Endodermal cell (in vitro differentiated cells): Measurements from ENCODE around the gene OR52E4. TPM values are rescaled to one million over a fixed set of nuclear protein-coding genes. Genes with fewer than 3 reads are reported as not detected.

Experiments
- DNase-seq: peaks from one replicate; pipeline ENCODE4 v3.0.0-alpha.2; 2017
- H3K27ac ChIP-seq: 2 replicates; pipeline ENCODE4 v1.5.1; 2013; ENCODE audit warnings: mild to moderate bottlenecking, low read depth, low read length, moderate library complexity
- H3K27me3 ChIP-seq: 2 replicates; pipeline ENCODE4 v1.6.1; 2013; ENCODE audit warnings: mild to moderate bottlenecking, low read length, moderate library complexity; ENCODE audit not compliant: insufficient read depth, control insufficient read depth, poor library complexity, severe bottlenecking
- H3K36me3 ChIP-seq: 2 replicates; pipeline ENCODE4 v1.7.0; 2013; ENCODE audit warnings: mild to moderate bottlenecking, low read length, moderate library complexity; ENCODE audit not compliant: control insufficient read depth, insufficient read depth
- H3K4me1 ChIP-seq: one replicate; pipeline ENCODE4 v1.7.0; 2013; ENCODE audit warnings: low read length; ENCODE audit not compliant: control insufficient read depth, insufficient read depth
- H3K4me3 ChIP-seq: 2 replicates; pipeline ENCODE4 v1.5.1; 2013; ENCODE audit warnings: mild to moderate bottlenecking, low read length, moderate library complexity
- H3K9ac ChIP-seq: 2 replicates; pipeline ENCODE4 v1.6.1; 2013; ENCODE audit warnings: mild to moderate bottlenecking, low read length, moderate library complexity; ENCODE audit not compliant: poor library complexity, severe bottlenecking; ENCODE audit errors: extremely low read depth
- H3K9me3 ChIP-seq: 2 replicates; pipeline ENCODE4 v1.6.1; 2013; ENCODE audit warnings: mild to moderate bottlenecking, low read length, moderate library complexity; ENCODE audit not compliant: control insufficient read depth
- H3K27ac Mint-ChIP-seq: 2 replicates; pipeline ENCODE4 v1.8.0; 2020; ENCODE audit warnings: mixed read lengths
- H3K27me3 Mint-ChIP-seq: 2 replicates; pipeline ENCODE4 v1.8.0; 2021; ENCODE audit warnings: mild to moderate bottlenecking, mixed read lengths; ENCODE audit not compliant: insufficient read depth
- H3K36me3 Mint-ChIP-seq: 2 replicates; pipeline ENCODE4 v1.8.0; 2020; ENCODE audit warnings: low read depth, mixed read lengths
- H3K4me1 Mint-ChIP-seq: 2 replicates; pipeline ENCODE4 v1.8.0; 2020; ENCODE audit warnings: mixed read lengths
- H3K4me3 Mint-ChIP-seq: 2 replicates; pipeline ENCODE4 v1.8.0; 2020; ENCODE audit warnings: mild to moderate bottlenecking, moderate library complexity, mixed read lengths
- H3K9me3 Mint-ChIP-seq: 2 replicates; pipeline ENCODE4 v1.8.0; 2020; ENCODE audit warnings: mild to moderate bottlenecking, mixed read lengths
- WGBS, 2 experiments: methylation state at CpG; one replicate each; pipeline versions ENCODE4 v1.1.5 to v1.1.7; 2013; ENCODE audit warnings: missing lambda C conversion rate in 2 of 2, mixed read lengths in 1 of 2; ENCODE audit not compliant: insufficient coverage in 1 of 2, insufficient read length in 1 of 2; 5-methylcytosine and 5-hydroxymethylcytosine counted together
- total RNA-seq, 2 donors: library from RNA; stranded (reverse); fragmentation: NEBNext Ultra II Directional in 1 of 2; extraction: Animal tissue kit (Norgen Biotek cat#: 25700) in 1 of 2; gene quantifications; 2 replicates in 1 of 2; 3 replicates in 1 of 2; pipeline ENCODE4 v1.2.1, GENCODE V29; 2021
- TF ChIP-seq, protein P1 (sequence below): fragments of 200-600 bp; sonication (generic); conservative IDR thresholded peaks from 2 replicates; pipeline ENCODE4 v1.5.0; 2021; ENCODE audit warnings: antibody characterized with exemption, mild to moderate bottlenecking

OR52E4 gene
- total RNA-seq, 2 donors from 2014 or later: not detected

DNA sequence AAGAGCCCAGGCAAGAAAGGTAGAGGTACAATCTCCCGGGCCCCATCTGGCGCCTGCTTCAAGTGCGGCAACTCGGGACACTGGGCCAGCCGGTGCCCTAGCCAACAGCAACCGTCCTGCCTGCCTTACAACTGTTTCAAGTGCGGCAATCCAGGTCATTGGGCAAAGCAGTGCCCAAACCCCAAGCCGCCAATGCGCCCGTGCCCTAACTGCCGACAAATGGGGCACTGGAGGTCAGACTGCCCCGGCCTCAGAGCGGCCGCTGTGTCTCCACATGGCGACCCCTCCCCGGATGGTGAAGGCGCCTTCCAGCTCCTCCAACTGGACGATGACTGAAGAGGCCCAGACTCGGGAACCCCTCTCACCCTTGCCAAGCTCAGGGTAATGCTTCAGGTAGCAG is 50.2 kb downstream of the OR52E4 start:
- no peak overlapping the region for H3K4me3 Mint-ChIP-seq
- peaks cover 46% of the 10 kb centered on the region for H3K9me3 Mint-ChIP-seq
- Histone ChIP-seq H3K9me3 (no peaks in the 10 kb centered on the region), H3K4me1 (no peaks in the 10 kb centered on the region), H3K27ac (no peak overlapping the region), H3K4me3 (no peak overlapping the region), H3K9ac (no peak overlapping the region), H3K36me3 (no peaks in the 10 kb centered on the region), H3K27me3 (no peaks in the 10 kb centered on the region)
- no peaks in the 10 kb centered on the region for H3K4me1 Mint-ChIP-seq
- H3K27ac Mint-ChIP-seq: no peak overlapping the region
- H3K36me3 Mint-ChIP-seq: no peaks in the 10 kb centered on the region
- no peak for DNase-seq
- TF ChIP-seq, protein P1, sequence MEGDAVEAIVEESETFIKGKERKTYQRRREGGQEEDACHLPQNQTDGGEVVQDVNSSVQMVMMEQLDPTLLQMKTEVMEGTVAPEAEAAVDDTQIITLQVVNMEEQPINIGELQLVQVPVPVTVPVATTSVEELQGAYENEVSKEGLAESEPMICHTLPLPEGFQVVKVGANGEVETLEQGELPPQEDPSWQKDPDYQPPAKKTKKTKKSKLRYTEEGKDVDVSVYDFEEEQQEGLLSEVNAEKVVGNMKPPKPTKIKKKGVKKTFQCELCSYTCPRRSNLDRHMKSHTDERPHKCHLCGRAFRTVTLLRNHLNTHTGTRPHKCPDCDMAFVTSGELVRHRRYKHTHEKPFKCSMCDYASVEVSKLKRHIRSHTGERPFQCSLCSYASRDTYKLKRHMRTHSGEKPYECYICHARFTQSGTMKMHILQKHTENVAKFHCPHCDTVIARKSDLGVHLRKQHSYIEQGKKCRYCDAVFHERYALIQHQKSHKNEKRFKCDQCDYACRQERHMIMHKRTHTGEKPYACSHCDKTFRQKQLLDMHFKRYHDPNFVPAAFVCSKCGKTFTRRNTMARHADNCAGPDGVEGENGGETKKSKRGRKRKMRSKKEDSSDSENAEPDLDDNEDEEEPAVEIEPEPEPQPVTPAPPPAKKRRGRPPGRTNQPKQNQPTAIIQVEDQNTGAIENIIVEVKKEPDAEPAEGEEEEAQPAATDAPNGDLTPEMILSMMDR: no peak
- no peaks in the 10 kb centered on the region for H3K27me3 Mint-ChIP-seq
- WGBS, 2 experiments: 93 to 96% methylated on average over 5 to 19 of the region's 19 CpGs

DNA sequence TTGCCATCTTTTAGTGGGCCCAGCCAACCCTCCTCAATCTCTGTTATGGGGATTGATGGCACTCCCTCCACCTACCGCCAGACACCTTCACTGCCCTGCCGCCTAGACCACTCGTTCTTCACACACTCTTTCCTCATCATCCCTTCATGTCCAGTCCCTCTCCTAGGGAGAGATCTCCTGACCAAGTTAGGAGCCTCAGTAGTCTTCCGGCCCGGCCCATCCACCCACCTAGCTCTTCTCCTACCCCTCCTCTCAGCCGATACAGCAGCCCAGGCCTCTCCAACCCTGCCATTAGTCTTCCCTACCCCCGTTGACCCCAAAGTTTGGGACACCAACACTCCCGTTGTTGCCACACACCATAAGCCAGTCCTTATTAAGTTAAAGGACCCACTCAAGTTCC is 50.6 kb downstream of the OR52E4 start:
- DNase-seq: no peak
- Mint-ChIP-seq H3K27me3 (no peaks in the 10 kb centered on the region), H3K27ac (no peak overlapping the region), H3K36me3 (no peaks in the 10 kb centered on the region), H3K4me1 (no peaks in the 10 kb centered on the region), H3K9me3 (peaks cover 49% of the 10 kb centered on the region), H3K4me3 (no peak overlapping the region)
- Histone ChIP-seq H3K27me3 (no peaks in the 10 kb centered on the region), H3K36me3 (no peaks in the 10 kb centered on the region), H3K4me1 (no peaks in the 10 kb centered on the region), H3K27ac (no peak overlapping the region), H3K9ac (no peak overlapping the region), H3K4me3 (no peak overlapping the region), H3K9me3 (no peaks in the 10 kb centered on the region)
- 93 to 98% methylated on average over 5 to 8 of the region's 8 CpGs for WGBS, 2 experiments
- TF ChIP-seq, protein P1: no peak

DNA sequence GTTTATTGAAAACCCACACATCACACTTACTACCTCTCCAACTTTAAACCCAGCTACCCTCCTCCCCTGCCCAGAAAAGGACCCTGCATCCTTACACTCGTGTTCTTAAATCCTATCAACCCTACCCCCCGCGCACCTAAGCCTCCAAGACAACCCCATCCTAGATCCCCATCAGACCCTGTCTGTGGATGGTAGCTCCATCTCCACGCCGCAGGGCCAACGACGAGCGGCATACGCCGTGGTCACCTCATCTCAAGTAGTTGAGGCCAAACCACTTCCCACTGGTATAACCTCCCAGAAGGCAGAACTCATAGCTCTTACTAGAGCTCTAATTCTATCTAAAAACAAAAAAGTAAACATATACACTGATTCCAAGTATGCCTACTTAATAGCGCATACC is 52.2 kb downstream of the OR52E4 start:
- H3K4me1 Mint-ChIP-seq: no peaks in the 10 kb centered on the region
- Histone ChIP-seq H3K4me3 (no peak overlapping the region), H3K27ac (no peak overlapping the region)

More for the DNA sequence above, 52.2 kb downstream of the OR52E4 start:
- Mint-ChIP-seq H3K27ac (no peak overlapping the region), H3K9me3 (peaks cover 46% of the 10 kb centered on the region), H3K27me3 (no peaks in the 10 kb centered on the region), H3K36me3 (no peaks in the 10 kb centered on the region), H3K4me3 (no peak overlapping the region)
- DNase-seq: no peak
- Histone ChIP-seq H3K4me1 (no peaks in the 10 kb centered on the region), H3K27me3 (no peaks in the 10 kb centered on the region), H3K9ac (no peak overlapping the region), H3K36me3 (no peaks in the 10 kb centered on the region), H3K9me3 (no peaks in the 10 kb centered on the region)
- WGBS, 2 experiments: 92 to 93% methylated on average over 2 to 11 of the region's 11 CpGs
- TF ChIP-seq, protein P1: no peak
